T-helper 17 cell (primary cell): ENCODE results near the gene PRR33. TPM values are rescaled to one million over a fixed set of nuclear protein-coding genes. Genes with fewer than 3 reads are reported as not detected.
"Not testable (repeated sequence)": the region's sequence is repeated elsewhere in the genome, so short reads cannot be mapped to it uniquely, and the experiment has no call there.

Source experiments
- ATAC-seq: fragments of 150-1000 bp; cut with Tn5 transposase; 2 replicates; pipeline ENCODE4 v1.10.0; 2021; ENCODE audit warnings: mild to moderate bottlenecking, moderate library complexity
- DNase-seq, 3 donors: peaks; one replicate each; pipeline versions ENCODE4 v3.0.0 to v3.0.0-alpha.2; 2020 to 2021
- H3K9me3 ChIP-seq: one replicate; pipeline ENCODE4 v1.7.0; 2013; ENCODE audit warnings: low read length, mild to moderate bottlenecking; ENCODE audit not compliant: control insufficient read depth, poor library complexity, severe bottlenecking
- H3K27ac Mint-ChIP-seq: one replicate; pipeline ENCODE4 v1.8.0; 2022; ENCODE audit warnings: mild to moderate bottlenecking, moderate library complexity, mixed read lengths
- H3K27me3 Mint-ChIP-seq: one replicate; pipeline ENCODE4 v1.8.0; 2022; ENCODE audit warnings: mixed read lengths
- H3K36me3 Mint-ChIP-seq: one replicate; pipeline ENCODE4 v1.8.0; 2022; ENCODE audit warnings: low read depth, mixed read lengths
- H3K4me1 Mint-ChIP-seq: one replicate; pipeline ENCODE4 v1.8.0; 2022; ENCODE audit warnings: mild to moderate bottlenecking, mixed read lengths
- H3K4me3 Mint-ChIP-seq: one replicate; pipeline ENCODE4 v1.8.0; 2022; ENCODE audit warnings: mild to moderate bottlenecking, moderate library complexity, mixed read lengths
- total RNA-seq, 4 donors: library from RNA in 2 of 4; stranded (reverse) in 2 of 4; gene quantifications; one replicate each; pipeline ENCODE4 v1.2.3 and lab custom pipeline; 2022 to 2026

Gene PRR33
- not detected for total RNA-seq
- total RNA-seq (lab: John Stamatoyannopoulos, UW) = 0 reads per million in 2 donors

DNA sequence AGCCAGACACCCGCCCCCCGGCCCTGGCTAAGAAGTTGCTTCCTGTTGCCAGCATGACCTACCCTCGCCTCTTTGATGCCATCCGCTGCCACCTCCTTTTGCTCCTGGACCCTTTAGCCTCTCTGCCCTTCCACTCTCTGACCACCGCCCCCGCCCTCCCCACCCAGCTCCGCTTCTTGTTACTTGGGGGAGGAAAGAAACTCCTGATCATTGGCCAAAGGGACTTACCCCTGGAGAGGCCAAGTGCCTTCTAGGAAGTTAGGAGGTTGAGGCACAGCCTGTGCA, at the start of gene PRR33:
TSS of gene PRR33 (minus strand) at position 65 of the 285 bp plus-strand sequence. CDS start 1,311 bp downstream, outside the sequence.
- no peak for ATAC-seq
- H3K27ac Mint-ChIP-seq = peak within 1 kb of the TSS; percentile 29

DNA sequence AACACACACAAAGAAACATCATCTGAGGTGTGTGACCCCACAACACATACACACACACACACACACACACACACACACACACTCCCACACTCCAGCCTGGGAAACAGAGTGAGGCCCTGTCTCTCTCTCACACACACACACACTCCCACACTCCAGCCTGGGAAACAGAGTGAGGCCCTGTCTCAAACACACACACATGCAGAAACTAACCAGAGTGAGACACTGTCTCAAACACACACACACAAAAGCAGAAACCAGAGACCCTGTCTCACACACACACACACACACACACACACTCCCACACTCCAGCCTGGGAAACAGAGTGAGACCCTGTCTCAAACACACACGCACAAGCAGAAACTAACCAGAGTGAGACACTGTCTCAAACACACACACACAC, 48.1 kb upstream of the PRR33 start:
- Mint-ChIP-seq H3K4me1 (peaks cover 12% of the 10 kb centered on the region), H3K27ac (peak overlapping the region; percentile 81)
- not testable (repeated sequence) for ATAC-seq, H3K36me3 Mint-ChIP-seq, H3K4me3 Mint-ChIP-seq, H3K9me3 ChIP-seq, H3K27me3 Mint-ChIP-seq
- DNase-seq = peak in 1 of 3 donors; percentile 2

More for the DNA sequence above, at the start of gene PRR33:
- Mint-ChIP-seq H3K4me1 (peaks cover 23% of the 10 kb centered on the region), H3K4me3 (peak within 1 kb of the TSS; percentile 82), H3K36me3 (peaks cover 2% of the 10 kb centered on the region), H3K27me3 (peaks cover 2% of the 10 kb centered on the region)
- no peaks in the 10 kb centered on the region for H3K9me3 ChIP-seq
- DNase-seq = no peak

DNA sequence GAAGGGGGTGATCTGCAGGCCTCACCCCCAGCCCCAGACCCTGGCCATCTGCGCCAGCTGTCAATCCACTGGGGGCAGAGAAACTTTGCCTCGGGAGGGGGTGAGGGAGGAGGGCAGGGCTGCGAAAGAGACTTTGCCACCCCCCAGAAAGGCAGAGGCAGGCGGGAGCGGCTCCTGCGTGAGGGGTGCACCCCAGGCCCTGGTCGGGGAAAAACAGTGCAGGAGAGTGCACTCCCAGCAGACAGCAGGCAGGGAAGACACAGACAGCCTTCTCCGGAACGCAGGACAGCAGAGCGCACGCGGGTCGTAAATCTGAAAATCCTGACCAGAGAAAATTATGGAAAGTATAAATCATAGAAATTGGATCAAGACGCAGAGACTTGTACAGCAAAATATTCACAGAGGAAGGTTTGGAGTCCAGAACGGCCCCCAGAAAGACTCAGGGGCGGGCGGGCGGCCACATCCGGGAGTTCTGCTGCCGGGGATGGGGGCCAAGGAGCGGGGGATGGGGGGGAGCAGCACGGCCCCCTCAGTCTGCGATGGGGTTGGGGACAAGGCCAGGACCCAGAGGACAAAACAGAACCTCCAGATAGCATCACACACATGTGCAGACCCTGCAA, 47.4 kb upstream of the PRR33 start:
- H3K9me3 ChIP-seq = no peaks in the 10 kb centered on the region
- Mint-ChIP-seq H3K36me3 (no peaks in the 10 kb centered on the region), H3K27me3 (peaks cover 5% of the 10 kb centered on the region), H3K4me1 (peaks cover 12% of the 10 kb centered on the region), H3K27ac (no peak overlapping the region), H3K4me3 (no peak overlapping the region)
- DNase-seq (no peak), ATAC-seq (no peak)

DNA sequence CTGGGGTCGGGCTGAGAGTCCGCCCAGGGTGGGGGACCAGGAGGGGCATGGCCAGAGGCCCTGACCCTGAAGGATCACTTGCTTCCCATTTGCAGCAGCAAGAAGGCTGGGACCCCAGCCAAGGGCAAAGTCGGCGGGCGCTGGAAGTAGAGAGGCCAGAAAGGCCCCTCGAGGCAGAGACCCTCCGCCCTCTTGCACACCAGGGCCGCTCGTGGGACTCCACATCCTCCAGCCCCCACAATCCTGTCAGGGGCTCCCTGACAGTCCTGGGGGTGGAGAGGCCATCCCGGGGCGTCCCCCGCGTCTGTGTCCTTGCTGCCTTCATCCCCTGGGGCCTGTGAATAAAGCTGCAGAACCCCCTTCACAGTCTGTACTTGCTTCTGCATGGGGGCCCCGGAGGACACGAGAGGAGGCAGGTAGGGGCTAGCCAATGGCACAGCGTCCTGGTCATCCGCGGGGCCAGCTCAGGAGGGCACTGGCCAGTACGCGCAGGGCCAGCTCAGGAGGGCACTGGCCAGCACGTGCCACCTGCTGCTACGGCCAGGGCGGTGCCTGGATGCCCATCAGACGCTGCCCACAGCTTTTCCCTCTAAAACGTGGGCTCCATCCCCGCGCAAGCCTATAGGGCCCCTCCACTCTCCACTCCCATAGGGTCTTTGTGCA, 46.8 kb upstream of the PRR33 start:
- Mint-ChIP-seq H3K4me1 (peaks cover 11% of the 10 kb centered on the region), H3K4me3 (peak overlapping the region; percentile 25), H3K36me3 (no peaks in the 10 kb centered on the region), H3K27me3 (peaks cover 5% of the 10 kb centered on the region), H3K27ac (no peak overlapping the region)
- peak; percentile 4 to 7 (median 5) for DNase-seq
- no peaks in the 10 kb centered on the region for H3K9me3 ChIP-seq
- ATAC-seq = no peak

DNA sequence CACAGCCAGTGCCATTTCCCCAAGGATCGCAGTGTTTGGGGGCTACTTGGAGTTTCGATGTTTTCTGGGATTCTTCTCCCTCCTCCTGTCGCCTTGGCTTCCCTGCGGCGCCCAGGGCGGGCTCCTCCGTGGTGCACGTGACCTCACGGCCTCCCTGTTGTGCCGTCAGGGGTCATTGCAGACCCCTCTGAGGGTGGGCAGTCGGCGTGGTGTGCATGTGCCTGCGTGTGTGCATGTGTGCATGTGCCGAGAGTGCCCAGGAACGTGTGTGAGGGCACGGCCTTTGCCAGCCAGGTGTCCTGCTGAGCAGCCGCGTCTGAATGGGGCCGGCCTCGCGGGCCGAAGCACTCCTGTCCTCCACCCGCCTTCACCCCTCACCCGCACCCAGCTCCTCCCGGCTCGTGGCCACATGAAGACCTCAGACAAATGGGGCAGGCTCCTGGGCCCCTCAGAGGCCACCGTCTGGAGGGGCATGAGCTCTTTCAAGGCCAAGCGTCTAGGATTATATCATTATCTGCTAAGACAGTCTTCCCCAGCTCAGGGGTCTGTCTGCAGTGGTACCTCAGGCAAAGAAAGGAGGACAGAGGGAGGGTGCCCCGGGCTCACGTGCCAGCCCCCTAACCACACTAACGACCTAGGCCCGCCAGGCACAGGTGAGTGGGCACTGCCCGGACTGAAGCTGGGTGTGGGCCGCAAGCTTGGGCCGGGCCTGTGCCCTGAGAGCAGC, 46.1 kb upstream of the PRR33 start:
- H3K27ac Mint-ChIP-seq = no peak overlapping the region
- no peaks in the 10 kb centered on the region for H3K9me3 ChIP-seq
- DNase-seq (peak in 2 of 3 donors; percentile 2 to 5), ATAC-seq (no peak)
- peaks cover 5% of the 10 kb centered on the region for H3K27me3 Mint-ChIP-seq
- H3K36me3 Mint-ChIP-seq = no peaks in the 10 kb centered on the region
- peak overlapping the region; percentile 25 for H3K4me3 Mint-ChIP-seq
- peaks cover 11% of the 10 kb centered on the region for H3K4me1 Mint-ChIP-seq

DNA sequence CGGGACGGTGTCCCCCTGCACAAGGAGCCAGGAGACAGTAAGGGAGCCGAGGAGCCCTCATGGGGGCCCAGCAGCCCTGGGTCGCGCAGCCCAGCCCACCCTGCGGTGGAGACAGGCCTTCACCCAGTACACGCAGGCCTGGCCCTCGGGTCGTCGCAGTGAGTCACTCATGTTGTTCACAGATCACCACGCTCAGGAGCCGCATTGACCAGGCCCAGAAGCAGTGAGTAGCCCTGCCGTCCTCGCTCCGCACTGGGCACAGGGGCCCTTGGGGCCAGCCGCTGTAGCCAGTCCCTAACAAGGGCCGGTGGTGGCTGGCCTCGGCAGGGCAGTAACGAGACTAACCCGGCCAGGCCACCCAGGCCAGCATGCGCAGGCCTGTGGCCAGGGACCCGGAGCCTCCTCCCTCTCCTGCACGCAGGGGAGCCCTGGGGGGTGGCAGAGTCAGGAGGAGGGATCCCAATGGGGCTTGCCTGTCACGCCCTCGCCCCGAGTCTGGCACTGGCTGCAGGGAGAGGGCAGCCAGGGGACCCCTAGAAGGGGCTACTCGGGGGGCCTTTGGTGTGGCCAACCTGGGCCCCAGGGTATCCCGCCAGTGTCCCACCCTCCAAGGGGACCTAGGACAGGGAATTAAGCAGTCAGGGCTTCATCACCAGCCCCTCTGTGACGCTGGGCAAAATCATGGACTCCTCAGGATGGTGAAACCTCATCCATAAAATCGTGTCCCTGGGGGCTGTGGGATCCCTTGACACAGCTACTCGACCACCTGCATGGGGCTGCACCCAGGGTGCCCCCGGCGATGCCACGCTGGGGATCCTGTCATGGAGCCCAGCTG, 45.3 kb upstream of the PRR33 start:
- H3K27me3 Mint-ChIP-seq = peaks cover 6% of the 10 kb centered on the region
- no peaks in the 10 kb centered on the region for H3K36me3 Mint-ChIP-seq
- ATAC-seq (no peak), DNase-seq (peak in 2 of 3 donors; percentile 2 to 7)
- H3K4me1 Mint-ChIP-seq = peaks cover 11% of the 10 kb centered on the region
- no peak overlapping the region for H3K4me3 Mint-ChIP-seq
- no peaks in the 10 kb centered on the region for H3K9me3 ChIP-seq
- H3K27ac Mint-ChIP-seq = no peak overlapping the region

DNA sequence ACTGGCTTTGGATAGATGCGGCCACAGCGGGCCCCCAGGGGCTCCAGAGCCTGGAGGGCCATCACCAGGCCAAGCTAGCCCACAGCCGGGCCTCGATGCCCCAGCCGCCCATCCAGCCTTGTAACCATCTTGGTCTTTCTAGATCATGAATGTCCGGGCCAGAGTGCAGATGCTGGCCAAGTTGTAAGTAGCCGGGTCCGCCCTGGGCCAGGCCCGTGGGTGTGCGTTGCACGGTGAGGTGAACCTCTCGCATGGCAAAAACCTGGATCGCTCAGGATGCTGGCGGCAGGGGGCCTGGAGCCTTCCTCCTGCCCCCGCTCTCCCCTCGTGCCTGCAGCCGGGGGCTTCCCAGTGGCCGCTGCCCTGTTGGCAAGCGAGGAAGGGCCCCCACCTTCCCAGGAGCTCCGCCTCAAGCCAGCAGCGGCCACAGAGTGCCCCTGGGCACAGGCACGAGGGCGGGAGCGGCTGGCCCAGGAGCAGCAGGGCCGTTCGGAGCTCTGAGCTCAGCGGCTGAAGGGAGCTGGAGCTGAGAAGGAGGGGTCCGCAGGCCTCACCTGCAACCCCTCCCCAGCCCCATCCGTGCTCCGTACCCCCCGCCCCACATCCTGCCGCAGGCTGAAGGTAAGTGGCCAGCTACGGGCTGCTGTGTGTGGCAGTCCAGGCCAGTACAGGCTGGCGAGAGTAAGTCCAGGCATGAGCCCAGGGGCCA, 44.5 kb upstream of the PRR33 start:
- ATAC-seq = no peak
- H3K4me1 Mint-ChIP-seq = peaks cover 14% of the 10 kb centered on the region
- no peak for DNase-seq
- peaks cover 11% of the 10 kb centered on the region for H3K27me3 Mint-ChIP-seq
- H3K9me3 ChIP-seq = no peaks in the 10 kb centered on the region
- no peak overlapping the region for H3K27ac Mint-ChIP-seq
- H3K4me3 Mint-ChIP-seq = no peak overlapping the region
- H3K36me3 Mint-ChIP-seq = no peaks in the 10 kb centered on the region

DNA sequence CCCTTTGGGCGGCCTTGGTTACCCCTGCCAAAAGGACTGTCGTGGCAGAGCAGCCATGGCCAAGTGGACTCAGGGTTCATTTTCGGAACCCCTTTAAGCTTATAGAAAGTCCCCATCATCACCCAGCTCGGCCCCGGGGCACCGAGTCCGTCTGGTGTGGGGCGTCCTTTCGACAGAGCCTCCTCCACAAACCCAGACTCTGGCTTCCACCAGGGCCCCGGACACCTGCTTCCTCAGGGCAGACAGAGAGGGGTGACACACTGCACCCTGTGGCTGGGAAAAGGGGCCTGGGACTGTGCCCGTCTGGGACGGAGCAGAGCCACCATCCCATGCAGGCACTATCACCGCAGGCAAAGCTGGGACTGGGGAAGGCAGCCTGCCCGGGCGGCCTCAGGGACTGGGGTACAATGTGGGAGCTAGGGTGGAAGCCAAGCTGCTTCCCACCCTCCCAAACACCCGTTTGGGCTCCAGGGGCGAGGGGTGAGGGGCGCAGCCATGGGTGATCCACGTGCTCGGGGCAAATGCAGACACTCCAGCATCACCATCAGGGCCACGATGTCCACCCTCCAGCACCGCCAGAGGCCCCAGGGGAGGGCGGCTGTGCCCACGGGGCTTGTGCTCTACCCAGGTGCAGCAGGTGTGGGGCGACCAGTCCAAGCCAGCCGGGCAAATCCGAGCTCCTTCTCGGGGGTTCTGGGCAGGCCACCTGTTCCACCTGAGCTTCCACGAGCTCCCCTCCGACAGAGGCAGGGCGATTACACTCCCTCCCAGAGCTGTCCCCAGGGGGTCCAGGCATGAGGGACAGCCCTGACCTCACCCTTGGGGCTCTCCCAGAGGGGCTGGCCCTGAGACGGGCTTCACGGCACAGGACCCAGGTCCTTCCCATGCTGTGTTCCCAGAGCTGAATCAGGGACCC, 43.7 kb upstream of the PRR33 start:
- H3K9me3 ChIP-seq = no peaks in the 10 kb centered on the region
- Mint-ChIP-seq H3K36me3 (no peaks in the 10 kb centered on the region), H3K4me3 (no peak overlapping the region), H3K27me3 (peaks cover 11% of the 10 kb centered on the region), H3K27ac (no peak overlapping the region), H3K4me1 (peaks cover 14% of the 10 kb centered on the region)
- ATAC-seq = no peak
- peak in 2 of 3 donors; percentile 1 to 7 for DNase-seq

DNA sequence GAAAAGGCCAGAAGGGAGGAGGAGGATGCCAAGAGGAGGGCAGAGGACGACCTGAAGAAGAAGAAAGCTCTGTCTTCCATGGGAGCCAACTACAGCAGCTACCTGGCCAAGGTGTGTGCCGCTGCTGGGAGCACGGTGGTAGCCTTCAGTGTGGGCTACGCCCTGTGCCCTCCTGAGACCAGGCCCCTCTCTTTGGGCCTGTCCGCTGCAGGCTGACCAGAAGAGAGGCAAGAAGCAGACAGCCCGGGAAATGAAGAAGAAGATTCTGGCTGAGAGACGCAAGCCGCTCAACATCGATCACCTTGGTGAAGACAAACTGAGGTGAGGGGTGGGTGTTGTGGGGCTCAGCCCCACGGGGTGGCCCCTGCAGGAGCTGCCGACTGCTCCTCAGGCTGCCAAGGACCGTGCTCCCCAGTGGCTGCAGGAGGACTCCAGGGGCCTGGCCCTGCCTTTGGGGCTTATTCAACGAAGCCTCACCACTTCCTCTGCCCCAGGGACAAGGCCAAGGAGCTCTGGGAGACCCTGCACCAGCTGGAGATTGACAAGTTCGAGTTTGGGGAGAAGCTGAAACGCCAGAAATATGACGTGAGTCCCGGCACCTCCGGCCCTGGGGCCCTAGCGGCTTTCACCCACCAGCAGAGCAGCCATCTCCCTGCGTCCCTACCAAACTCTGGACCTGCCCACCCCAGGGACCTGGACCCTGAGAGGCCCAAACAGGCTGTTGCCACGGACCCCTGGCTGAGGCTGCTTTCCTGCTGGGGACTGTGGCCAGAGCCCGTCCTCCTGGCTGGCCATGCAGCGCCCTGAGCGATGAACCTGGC, 42.9 kb upstream of the PRR33 start:
- Mint-ChIP-seq H3K27ac (no peak overlapping the region), H3K27me3 (peaks cover 11% of the 10 kb centered on the region), H3K36me3 (no peaks in the 10 kb centered on the region), H3K4me3 (no peak overlapping the region), H3K4me1 (peaks cover 9% of the 10 kb centered on the region)
- no peaks in the 10 kb centered on the region for H3K9me3 ChIP-seq
- DNase-seq (peak in 1 of 3 donors; percentile 2), ATAC-seq (no peak)

DNA sequence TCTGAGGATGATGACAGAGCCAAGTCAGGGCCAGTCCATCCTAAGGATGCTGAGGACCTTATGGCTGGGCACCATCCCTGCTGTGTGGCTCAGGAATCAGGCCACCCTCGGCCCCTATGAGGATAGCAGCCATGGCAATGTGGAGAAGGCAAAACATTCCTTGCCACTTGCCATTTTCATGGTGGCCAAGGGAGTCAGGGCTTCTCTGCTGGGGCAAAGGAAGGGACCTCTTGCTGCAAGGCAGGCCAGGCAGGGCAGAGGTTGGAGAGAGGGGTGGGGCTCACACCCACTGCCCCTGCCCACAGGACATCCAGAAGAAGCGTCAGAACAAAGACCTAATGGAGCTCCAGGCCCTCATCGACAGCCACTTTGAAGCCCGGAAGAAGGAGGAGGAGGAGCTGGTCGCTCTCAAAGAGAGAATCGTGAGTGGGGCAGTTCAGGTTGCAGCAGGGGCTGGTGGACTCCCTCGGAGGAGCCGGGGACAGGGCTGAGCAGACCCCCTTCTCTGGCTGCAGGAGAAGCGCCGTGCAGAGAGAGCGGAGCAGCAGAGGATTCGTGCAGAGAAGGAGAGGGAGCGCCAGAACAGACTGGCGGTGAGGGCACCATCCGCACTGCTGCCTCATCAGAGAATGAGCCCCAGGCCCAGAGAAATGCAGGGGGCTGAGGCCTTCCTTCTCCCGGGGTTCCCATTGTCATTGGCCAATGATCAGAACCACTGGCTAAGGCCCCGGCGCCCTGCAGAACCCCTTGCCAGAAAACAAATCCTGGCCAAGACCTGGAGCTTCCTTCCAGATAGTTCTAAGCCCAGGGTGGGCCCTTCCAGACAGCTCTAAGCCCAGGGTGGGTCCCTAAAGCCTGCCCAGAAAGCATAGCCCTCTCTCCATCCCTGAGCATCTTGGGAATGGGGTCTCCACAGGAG, 42.0 kb upstream of the PRR33 start:
- Mint-ChIP-seq H3K4me1 (peaks cover 5% of the 10 kb centered on the region), H3K36me3 (no peaks in the 10 kb centered on the region), H3K27me3 (peaks cover 6% of the 10 kb centered on the region), H3K4me3 (no peak overlapping the region), H3K27ac (no peak overlapping the region)
- DNase-seq (peak in 1 of 3 donors; percentile 3), ATAC-seq (no peak)
- no peaks in the 10 kb centered on the region for H3K9me3 ChIP-seq
